HG03175 (cell line): Measurements from ENCODE around the gene MED31.
"Not testable (repeated sequence)": the region's sequence is repeated elsewhere in the genome, so short reads cannot be mapped to it uniquely, and the experiment has no call there.

Experiments used
- ATAC-seq: cut with Tn5 transposase; IDR thresholded peaks from one replicate; pipeline ENCODE4 v1.9.1; 2021; ENCODE audit warnings: mild to moderate bottlenecking, moderate library complexity; ENCODE audit not compliant: unreplicated experiment

Gene MED31

DNA sequence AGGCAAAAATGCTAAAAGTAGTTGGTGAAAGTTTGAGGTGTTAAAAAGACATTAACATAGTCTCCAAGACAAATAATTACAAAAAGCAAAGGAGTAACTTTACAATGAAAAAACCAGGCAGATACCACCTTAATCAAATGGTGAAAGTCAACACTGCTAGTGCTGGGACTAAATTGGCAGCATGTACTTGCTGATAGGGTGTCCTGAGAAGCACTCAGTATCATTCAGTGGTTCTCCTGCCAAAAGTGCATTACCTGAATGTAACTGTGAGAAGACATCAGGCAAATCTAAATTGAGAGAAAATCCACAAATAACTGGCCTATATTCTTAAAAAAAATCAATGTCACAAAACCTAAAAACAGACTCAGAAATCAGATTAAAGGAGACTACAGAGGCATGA lies 18.9 kb downstream of the MED31 start:
- ATAC-seq = no peak

DNA sequence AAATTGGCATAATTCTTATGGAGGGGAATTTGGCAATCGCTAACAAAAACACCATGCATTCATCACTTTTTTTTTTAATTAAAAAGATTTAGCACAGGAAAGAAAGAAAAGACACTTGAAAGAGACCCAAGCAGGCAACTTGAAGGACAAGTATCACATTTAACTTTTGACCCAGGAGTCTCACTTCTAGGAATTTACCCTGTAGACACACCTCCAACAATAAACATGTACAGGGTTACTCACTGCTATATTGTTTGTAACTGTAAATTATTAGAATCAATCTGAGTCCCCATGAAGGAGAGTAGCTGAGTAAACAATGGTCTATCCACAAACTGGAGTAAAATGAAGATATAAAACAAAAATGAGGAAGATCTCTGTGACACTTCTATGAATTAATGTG lies 21.0 kb downstream of the MED31 start:
- ATAC-seq = no peak

DNA sequence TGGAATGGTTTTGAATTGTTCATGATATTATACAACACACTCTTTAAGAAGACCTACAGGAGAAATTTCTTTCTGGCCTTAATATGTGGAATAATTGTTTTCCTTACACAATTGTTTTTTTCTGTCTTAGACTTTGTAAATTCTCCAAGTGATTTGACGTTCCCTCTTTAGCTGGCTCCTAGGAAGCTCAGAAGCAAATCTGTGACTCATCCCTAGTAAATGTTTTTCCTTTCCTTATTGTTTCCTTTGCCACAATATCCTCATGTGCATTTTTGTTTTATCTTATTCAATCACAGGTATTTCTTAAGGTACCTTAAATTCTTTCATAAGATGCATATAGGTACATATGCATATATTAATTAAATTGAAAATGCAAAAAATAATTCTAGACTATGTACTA lies 24.4 kb downstream of the MED31 start:
- no peak for ATAC-seq

DNA sequence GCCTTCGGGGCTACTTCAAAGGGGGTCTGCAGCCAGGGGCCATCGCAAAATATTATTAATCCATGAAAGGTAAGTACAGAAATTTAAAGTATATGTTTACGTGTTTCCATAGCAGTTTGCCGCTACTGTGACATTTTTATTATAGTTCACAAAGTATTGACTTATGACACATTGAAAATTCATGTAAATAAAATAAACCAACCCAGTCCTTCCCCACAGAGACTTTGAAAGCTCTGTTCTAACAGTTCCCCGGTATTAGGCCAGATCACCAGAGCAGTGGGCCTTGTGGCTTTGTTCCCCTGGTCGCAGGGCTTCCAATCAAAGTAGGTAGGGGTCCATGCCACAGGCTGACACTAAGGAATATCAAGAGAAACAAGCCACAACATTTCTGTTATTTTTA lies 24.8 kb downstream of the MED31 start:
- no peak for ATAC-seq

DNA sequence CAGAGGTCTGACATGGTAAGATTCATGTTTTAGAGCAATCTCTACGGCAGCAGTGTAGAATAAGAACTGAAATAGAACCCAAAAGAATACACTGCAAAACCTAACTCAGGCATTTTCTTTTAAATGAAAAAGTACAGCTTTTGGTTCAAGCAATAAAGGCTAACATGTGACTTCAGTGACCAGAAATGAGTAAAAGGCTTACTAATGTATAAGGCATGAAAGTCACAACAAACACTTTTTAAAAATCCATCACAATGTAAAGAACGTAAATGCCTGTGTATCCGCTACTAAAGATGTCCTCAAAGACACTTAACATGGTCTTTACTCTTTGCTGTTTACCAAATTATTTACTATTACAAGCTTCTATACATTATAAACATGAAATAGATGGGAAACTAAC lies 27.5 kb downstream of the MED31 start:
- ATAC-seq = no peak

DNA sequence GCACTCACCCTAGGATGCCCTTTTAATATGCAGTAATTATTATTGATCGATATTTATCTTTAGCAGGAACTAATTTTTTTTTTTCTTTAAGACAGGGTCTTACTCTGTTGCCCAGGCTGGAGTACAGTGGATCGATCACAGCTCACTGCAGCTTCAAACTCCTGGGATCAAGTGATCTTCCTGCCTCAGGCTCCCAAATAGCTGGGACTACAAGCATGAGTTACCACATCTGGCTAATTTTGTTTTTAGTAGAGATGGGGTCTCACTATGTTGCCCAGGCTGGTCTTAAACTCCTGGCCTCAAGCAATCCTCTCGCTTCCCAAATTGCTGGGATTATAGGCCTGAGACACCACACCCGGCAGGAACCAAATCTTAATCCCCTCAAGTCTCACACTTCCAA lies 40.2 kb downstream of the MED31 start:
- ATAC-seq = no peak

DNA sequence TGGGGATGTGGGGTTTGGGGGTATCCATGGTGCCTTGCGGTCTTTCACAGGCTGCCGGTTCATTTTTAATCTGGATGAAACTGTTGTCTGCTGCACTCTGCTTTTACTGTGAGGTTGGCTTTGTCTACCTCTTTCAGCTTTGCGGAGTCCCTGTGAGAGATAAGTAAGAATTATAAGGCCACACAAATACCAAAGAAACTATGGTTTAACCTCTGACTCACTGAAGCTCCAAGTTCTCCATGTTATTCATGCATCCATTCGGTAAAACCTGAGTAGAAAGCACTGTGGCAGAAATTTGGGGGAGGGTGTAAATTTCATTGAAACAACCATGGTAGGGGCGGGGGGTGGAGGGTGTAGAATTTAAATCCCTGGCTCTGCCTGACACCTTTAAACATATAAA lies 41.4 kb downstream of the MED31 start:
- ATAC-seq = no peak

DNA sequence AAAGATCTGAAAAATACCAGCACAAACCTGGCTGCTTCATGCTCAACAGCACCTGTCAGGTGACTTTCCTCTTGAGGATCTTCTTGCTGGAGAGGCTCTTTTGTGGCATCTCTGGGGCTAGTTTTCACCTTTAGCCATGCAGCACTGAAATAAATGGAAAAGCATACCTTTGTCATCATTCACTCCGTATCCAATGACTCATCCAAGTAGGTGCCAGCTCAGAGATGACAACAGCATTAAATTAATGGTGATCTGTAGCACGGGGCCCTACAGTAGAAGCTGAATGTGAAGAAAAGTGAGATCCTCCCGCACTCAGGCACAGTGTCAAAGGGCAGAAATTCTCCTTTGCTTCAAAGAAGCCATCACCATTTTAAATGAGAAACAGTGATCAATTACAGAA lies 43.1 kb downstream of the MED31 start:
- ATAC-seq = no peak

DNA sequence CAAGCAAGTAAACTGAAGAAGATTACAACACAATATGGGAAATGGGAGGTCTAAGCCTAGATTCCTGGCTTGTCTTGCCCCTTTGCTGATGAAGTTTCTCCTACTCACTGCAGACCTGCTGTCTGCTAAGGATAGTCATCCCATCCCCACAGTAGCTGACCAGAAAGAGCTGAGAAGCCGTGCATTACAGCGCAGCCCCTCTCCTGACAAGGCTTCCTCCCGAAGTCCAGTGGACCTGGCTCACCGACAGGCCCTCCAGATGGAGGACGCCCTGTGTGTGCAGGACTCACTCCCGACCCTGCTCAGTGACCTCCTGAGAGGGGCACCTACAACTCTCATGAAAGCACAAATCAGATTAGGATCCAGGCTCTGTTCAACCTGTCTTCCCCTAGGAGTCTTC lies 46.3 kb downstream of the MED31 start:
- no peak for ATAC-seq

DNA sequence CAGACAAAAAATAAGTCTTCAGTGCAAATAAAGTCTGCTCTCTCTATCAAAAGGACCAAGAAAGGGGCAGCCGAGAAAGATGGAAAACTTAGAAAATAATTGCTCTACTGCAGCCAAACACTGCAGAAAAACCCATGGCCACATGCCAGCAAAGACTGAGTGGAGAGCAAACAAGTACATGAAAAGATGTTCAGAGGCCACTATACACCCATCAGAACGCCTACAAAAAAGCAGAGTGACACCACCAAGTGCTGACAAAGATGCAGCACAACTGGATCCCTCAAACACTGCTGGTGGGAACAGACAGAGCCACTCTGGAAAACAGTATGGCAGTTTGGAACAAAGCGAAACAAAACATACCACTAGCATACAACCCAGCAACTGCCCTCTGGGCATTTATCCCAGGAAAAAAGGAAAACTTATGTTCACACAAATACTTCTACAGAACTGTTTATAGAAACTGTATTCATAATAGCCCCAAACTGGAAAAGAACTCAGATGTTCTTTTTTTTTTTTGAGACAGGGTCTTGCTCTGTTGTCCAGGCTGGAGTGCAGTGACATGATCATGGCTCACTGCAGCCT lies 47.6 kb downstream of the MED31 start:
- no peak for ATAC-seq

DNA sequence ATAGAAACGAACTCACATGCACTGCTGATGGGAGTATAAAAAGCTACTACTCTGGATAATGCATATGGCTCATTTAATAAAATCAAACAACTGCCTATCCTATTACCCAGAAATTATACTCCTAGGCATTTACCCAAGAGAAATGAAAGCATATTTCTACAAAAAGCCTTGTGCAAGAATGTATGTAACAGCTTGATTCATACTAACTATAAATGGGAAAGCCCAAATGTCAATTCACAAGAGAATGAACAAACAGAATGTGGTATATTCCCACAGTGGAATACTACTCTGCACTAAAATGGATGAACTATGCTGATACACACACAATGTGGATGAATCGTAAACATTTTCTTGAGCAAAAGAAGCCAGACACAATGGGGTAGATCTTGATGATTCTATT lies 49.3 kb downstream of the MED31 start:
- no peak for ATAC-seq

DNA sequence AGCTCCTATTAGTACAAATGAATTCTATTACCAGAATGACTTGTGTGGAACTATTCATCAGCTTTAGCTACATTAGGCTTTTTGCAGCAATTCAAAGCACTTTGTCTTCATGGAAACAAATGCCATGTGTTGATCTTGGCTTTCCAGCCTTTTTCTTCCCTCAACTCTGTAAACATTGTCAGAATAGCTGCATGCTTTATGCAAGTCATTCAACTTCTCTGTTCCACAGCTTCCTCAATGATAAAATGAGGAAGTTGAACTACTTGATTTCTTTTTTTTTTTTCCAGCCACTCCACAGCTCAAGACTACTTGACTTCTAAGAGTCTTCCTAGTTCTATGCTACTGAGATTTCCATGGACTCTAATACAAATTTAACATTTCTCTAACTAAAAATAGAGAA lies 52.0 kb downstream of the MED31 start:
- ATAC-seq = no peak

DNA sequence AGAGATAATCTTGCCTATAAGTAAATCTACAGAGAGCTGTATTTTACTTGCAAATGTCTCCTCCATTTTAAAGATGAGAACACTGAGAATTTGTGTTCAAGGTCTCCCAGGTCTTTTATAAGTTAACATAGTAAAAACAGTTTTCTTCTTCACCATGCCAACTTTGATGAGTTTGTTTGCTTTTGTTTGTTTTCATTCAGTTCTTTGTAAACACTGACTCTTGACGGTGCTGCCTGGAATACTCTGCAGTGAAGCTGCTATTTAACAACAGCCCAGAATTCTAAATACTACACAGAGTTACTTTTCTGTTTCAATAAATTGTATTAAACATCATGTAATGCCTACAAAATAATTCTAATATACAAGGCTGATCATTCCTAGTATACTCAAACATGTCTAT lies 53.7 kb downstream of the MED31 start:
- no peak for ATAC-seq

DNA sequence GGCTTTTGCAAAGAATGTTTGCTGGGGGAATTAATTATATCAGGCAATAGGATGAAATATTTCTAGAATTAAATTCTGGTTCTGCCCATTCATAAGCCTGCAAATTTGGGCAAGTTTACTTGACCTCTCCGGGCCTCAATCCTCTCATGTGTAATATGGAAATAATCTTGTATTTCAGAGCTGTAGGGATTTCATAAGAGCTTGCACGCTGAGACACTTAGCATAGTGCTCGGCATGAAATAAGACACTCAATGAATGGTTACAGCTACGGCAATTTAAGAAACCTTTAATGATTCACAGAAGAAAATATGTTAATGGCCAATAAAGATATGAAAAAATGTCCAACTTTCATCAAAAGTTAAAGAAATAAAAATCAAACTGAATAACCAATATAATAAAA lies 54.5 kb downstream of the MED31 start:
- ATAC-seq = no peak

DNA sequence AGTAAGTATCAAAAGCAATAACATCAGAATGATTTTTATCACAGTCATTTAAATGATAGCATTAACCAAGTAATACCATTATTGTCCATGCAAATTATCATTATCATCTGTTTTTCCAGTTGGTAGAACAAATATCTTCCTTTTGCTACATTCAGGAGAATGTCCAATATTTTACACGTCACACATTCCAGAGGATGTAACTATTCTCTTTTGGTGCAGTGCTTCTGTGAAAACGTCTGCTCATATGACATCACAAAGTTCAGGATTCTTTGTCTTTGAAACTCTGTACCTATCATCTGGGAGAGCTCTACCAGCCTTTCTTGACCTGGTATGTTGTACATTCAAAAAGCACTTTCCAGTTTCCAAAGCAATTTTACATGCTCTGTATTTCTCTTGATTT lies 54.9 kb downstream of the MED31 start:
- ATAC-seq = no peak

DNA sequence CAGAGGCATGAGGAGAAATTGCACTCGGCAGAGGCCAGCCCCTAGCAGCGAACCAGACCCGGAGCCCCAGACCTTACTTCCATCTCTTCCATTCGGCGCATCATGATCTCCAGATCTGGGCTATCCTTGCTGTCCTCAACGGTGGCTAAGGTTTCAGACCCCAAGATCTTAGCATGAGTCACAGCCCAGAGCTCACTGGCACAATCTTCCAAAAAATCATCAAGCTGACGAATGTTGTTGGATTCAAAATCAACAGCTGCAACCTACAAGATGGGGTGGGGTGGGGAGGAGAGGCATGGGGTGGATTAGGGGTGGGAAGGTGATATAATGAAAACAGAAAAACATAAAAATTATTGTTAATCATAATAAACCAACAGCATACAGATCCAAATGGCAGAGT lies 55.3 kb downstream of the MED31 start:
- no peak for ATAC-seq

DNA sequence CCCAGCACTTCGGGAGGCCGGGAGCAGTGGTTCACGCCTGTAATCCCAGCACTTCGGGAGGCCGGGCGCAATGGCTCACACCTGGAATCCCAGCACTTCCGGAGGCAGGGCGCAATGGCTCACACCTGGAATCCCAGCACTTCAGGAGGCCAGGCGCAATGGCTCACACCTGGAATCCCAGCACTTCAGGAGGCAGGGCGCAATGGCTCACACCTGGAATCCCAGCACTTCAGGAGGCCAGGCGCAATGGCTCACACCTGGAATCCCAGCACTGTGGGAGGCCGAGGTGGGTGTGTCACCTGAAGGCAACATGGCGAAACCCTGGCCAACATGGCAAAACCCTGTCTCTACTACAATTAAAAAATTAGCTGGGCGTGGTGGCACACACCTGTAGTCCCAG lies 58.0 kb downstream of the MED31 start:
- ATAC-seq = not testable (repeated sequence)
